Sigmoid colon (tissue), 7 donors: ENCODE results near the gene ZNF655. TPM values are rescaled to one million over a fixed set of nuclear protein-coding genes. Genes with fewer than 3 reads are reported as not detected.

ENCODE experiments used
- DNase-seq: peaks from one replicate; pipeline ENCODE4 v3.0.0-alpha.2; 2019
- H3K27ac ChIP-seq, 4 donors: fragments of 200-600 bp; sonication (generic); one replicate each; pipeline ENCODE4 v1.5.1; 2016 to 2019; ENCODE audit warnings: mild to moderate bottlenecking in 1 of 4
- H3K27me3 ChIP-seq, 3 donors: fragments of 200-600 bp; sonication (generic); one replicate each; pipeline ENCODE4 v1.5.1; 2019; ENCODE audit warnings: mild to moderate bottlenecking in 1 of 3
- H3K36me3 ChIP-seq, 4 donors: fragments of 200-600 bp; sonication (generic); one replicate each; pipeline ENCODE4 v1.5.1; 2016 to 2019
- H3K4me1 ChIP-seq, 4 donors: fragments of 200-600 bp; sonication (generic); one replicate each; pipeline ENCODE4 v1.5.1; 2017 to 2019
- H3K4me3 ChIP-seq, 4 donors: fragments of 200-600 bp; sonication (generic); one replicate each; pipeline ENCODE4 v1.5.1; 2017 to 2019; ENCODE audit warnings: mild to moderate bottlenecking in 2 of 4, moderate library complexity in 1 of 4
- H3K9me3 ChIP-seq, 4 donors: fragments of 200-600 bp in 3 of 4; sonication (generic) in 3 of 4; one replicate each; pipeline versions ENCODE4 v1.5.1 to v1.6.1; 2013 to 2019
- CTCF ChIP-seq, 4 experiments: fragments of 450-650 bp in 3 of 4; fragments of 200-600 bp in 1 of 4; IDR thresholded peaks; one replicate each; pipeline ENCODE4 v1.5.1; 2016 to 2019; ENCODE audit warnings: antibody characterized with exemption in 4 of 4, mild to moderate bottlenecking in 3 of 4, moderate library complexity in 2 of 4
- EP300 ChIP-seq, 4 donors: sonication (generic); formaldehyde crosslinking; IDR thresholded peaks; one replicate each; pipeline ENCODE4 v1.6.1; 2017; ENCODE audit warnings: antibody characterized with exemption in 4 of 4
- POLR2A ChIP-seq, 2 donors: fragments of 450-650 bp; IDR thresholded peaks; one replicate each; pipeline ENCODE4 v1.6.1; 2016; ENCODE audit warnings: antibody characterized with exemption in 2 of 2, mild to moderate bottlenecking in 2 of 2, moderate library complexity in 2 of 2
- POLR2AphosphoS5 ChIP-seq, 4 donors: sonication (generic); formaldehyde crosslinking; IDR thresholded peaks; one replicate each; pipeline ENCODE4 v1.6.1; 2017; ENCODE audit warnings: antibody characterized with exemption in 4 of 4
- WGBS, 2 donors: extraction: QIAGEN DNeasy Blood & Tissue Kit; methylation state at CpG; one replicate each; pipeline ENCODE4 v1.1.7; 2013; 5-methylcytosine and 5-hydroxymethylcytosine counted together
- intact Hi-C: fragments of 100-400 bp; cut with DNase I; formaldehyde crosslinking; loops from one replicate; pipeline ENCODE4 v1.15.1; 2023
- polyA plus RNA-seq, 3 donors: library from polyadenylated mRNA; stranded (reverse); fragments of 200-250 nt; gene quantifications; one replicate each; pipeline ENCODE4 v1.2.3, GENCODE V29; 2013
- total RNA-seq, 4 donors: library from RNA; depleted of rRNA; stranded (reverse); fragments of >200 nt; gene quantifications; one replicate each; pipeline ENCODE4 v1.1.0, GENCODE V29; 2016
- donor health status: healthy with polysubstance abuse.
- donor health status: Bipolar disorder and iron deficiency.
- donor health status: healthy.

Gene ZNF655
- total and polyA plus RNA-seq, 7 donors, result 45.0 to 148 (median 124) TPM

GRCh38 chr7:99594948-99595745, 36.7 kb downstream of the ZNF655 start:
- TF ChIP-seq POLR2A (IDR thresholded peaks at IDR 0.05) (no peak), CTCF (IDR thresholded peaks at IDR 0.05) (no peak), EP300 (IDR thresholded peaks at IDR 0.05) (no peak), POLR2AphosphoS5 (IDR thresholded peaks at IDR 0.05) (no peak)
- Histone ChIP-seq H3K27ac (no peak overlapping the region), H3K4me1 (no peaks in the 10 kb centered on the region), H3K36me3 (no peaks in the 10 kb centered on the region), H3K4me3 (no peak overlapping the region), H3K27me3 (no peaks in the 10 kb centered on the region), H3K9me3 (no peaks in the 10 kb centered on the region)
- no peak for DNase-seq
- WGBS, 2 donors, result 69 to 84% methylated on average over 7 of the region's 7 CpGs
- intact Hi-C loops, result no loop called here

- H3K4me1 ChIP-seq, result no peaks in the 10 kb centered on the region
- no peak for DNase-seq
- no peak overlapping the region for H3K27ac ChIP-seq
- H3K9me3 ChIP-seq, result no peaks in the 10 kb centered on the region
- 80 to 97% methylated on average over 1 of the region's 1 CpG for WGBS, 2 donors
- H3K36me3 ChIP-seq, result no peaks in the 10 kb centered on the region
- intact Hi-C loops, result no loop called here
- TF ChIP-seq CTCF (IDR thresholded peaks at IDR 0.05) (no peak), POLR2A (IDR thresholded peaks at IDR 0.05) (no peak), POLR2AphosphoS5 (IDR thresholded peaks at IDR 0.05) (no peak), EP300 (IDR thresholded peaks at IDR 0.05) (no peak)
- H3K4me3 ChIP-seq, result no peak overlapping the region
- no peaks in the 10 kb centered on the region for H3K27me3 ChIP-seq
Observed at GRCh38 chr7:99596408-99596955, 38.0 kb downstream of the ZNF655 start.

- intact Hi-C loops, result no loop called here
- no peak within 1 kb of the TSS for H3K27ac ChIP-seq
- H3K4me1 ChIP-seq, result no peaks in the 10 kb centered on the region
- no peaks in the 10 kb centered on the region for H3K9me3 ChIP-seq
- 61 to 87% methylated on average over 34 of the region's 34 CpGs for WGBS, 2 donors
- no peak within 1 kb of the TSS for H3K4me3 ChIP-seq
- no peaks in the 10 kb centered on the region for H3K27me3 ChIP-seq
- H3K36me3 ChIP-seq, result no peaks in the 10 kb centered on the region
- TF ChIP-seq CTCF (IDR thresholded peaks at IDR 0.05) (no peak), POLR2A (IDR thresholded peaks at IDR 0.05) (no peak), EP300 (IDR thresholded peaks at IDR 0.05) (no peak), POLR2AphosphoS5 (IDR thresholded peaks at IDR 0.05) (no peak)
- DNase-seq, result no peak
Observed at GRCh38 chr7:99597762-99598501, 39.5 kb downstream of the ZNF655 start, which contains the start of gene TMEM225B. TSS of gene TMEM225B (plus strand) at chr7:99598267. CDS start at chr7:99604389, 6,122 bp downstream.

GRCh38 chr7:99599836-99600235, 41.4 kb downstream of the ZNF655 start:
- TF ChIP-seq CTCF (IDR thresholded peaks at IDR 0.05) (no peak), POLR2AphosphoS5 (IDR thresholded peaks at IDR 0.05) (no peak), POLR2A (IDR thresholded peaks at IDR 0.05) (no peak), EP300 (IDR thresholded peaks at IDR 0.05) (no peak)
- no peak for DNase-seq
- WGBS, 2 donors, result 64 to 81% methylated on average over 4 of the region's 4 CpGs

More at GRCh38 chr7:99599836-99600235, 41.4 kb downstream of the ZNF655 start:
- intact Hi-C loops, result no loop called here
- no peaks in the 10 kb centered on the region for H3K4me1 ChIP-seq
- no peaks in the 10 kb centered on the region for H3K27me3 ChIP-seq
- H3K27ac ChIP-seq, result no peak overlapping the region
- no peaks in the 10 kb centered on the region for H3K36me3 ChIP-seq
- H3K4me3 ChIP-seq, result no peak overlapping the region
- no peaks in the 10 kb centered on the region for H3K9me3 ChIP-seq
